ENCODE results near the gene PANK3.
"Not testable (repeated sequence)": the region's sequence is repeated elsewhere in the genome, so short reads cannot be mapped to it uniquely, and the experiment has no call there.

Gene PANK3

DNA sequence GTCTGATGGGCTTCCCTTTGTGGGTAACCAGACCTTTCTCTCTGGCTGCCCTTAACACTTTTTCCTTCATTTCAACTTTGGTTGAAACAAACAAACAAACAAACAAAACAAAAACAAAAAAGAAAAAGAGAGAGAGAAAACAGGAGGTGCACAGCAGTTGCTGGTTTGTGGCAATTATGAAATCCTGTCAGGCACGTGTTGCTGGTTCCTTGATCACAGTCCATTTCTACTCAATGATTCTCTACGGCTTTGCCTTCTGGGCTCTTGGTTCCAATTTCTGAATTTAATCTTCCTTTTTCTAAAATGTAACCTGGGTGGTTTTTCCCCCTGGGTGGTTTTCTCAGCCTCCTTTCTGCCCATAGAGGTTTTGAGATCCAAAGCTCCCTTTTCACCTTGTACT is 17.8 kb upstream of the PANK3 start:
- TF ChIP-seq, protein P1, sequence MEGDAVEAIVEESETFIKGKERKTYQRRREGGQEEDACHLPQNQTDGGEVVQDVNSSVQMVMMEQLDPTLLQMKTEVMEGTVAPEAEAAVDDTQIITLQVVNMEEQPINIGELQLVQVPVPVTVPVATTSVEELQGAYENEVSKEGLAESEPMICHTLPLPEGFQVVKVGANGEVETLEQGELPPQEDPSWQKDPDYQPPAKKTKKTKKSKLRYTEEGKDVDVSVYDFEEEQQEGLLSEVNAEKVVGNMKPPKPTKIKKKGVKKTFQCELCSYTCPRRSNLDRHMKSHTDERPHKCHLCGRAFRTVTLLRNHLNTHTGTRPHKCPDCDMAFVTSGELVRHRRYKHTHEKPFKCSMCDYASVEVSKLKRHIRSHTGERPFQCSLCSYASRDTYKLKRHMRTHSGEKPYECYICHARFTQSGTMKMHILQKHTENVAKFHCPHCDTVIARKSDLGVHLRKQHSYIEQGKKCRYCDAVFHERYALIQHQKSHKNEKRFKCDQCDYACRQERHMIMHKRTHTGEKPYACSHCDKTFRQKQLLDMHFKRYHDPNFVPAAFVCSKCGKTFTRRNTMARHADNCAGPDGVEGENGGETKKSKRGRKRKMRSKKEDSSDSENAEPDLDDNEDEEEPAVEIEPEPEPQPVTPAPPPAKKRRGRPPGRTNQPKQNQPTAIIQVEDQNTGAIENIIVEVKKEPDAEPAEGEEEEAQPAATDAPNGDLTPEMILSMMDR (IDR thresholded peaks at IDR 0.05; ENCODE audit: extremely low read depth, missing control alignments) = no peak
- DNase-seq (ENCODE audit: low spot score) = no peak

DNA sequence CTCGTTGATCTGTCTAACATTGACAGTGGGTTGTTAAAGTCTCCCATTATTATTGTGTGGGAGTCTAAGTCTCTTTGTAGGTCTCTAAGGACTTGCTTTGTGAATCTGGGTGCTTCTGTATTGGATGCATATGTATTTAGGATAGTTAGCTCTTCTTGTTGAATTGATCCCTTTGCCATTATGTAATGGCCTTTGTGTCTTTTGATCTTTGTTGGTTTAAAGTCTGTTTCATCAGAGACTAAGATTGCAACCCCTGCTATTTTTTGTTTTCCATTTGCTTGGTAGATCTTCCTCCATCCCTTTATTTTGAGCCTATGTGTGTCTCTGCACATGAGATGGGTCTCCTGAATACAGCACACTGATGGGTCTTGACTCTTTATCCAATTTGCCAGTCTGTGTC is 17.0 kb upstream of the PANK3 start:
- DNase-seq (ENCODE audit: low spot score) = not testable (repeated sequence)

DNA sequence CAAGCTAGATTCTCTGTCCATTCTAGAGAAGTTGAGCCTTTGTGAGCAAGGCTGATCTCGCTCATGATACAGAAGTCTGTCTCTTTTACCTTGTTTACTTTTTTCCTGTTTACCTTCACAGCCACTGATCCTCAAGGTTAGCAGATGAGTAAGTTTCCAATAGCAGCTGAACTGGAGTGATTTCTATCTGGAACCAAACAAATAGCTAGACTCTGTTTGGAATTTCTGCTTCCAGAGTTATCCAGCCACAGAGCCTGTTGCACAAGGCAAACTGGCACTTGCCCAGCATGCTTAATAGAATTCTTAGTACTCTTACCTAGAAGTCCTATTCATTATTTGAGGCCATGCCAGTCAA is 12.8 kb upstream of the PANK3 start:
- DNase-seq (ENCODE audit: low spot score) = no peak
- TF ChIP-seq, protein P1 (IDR thresholded peaks at IDR 0.05; ENCODE audit: extremely low read depth, missing control alignments) = no peak

DNA sequence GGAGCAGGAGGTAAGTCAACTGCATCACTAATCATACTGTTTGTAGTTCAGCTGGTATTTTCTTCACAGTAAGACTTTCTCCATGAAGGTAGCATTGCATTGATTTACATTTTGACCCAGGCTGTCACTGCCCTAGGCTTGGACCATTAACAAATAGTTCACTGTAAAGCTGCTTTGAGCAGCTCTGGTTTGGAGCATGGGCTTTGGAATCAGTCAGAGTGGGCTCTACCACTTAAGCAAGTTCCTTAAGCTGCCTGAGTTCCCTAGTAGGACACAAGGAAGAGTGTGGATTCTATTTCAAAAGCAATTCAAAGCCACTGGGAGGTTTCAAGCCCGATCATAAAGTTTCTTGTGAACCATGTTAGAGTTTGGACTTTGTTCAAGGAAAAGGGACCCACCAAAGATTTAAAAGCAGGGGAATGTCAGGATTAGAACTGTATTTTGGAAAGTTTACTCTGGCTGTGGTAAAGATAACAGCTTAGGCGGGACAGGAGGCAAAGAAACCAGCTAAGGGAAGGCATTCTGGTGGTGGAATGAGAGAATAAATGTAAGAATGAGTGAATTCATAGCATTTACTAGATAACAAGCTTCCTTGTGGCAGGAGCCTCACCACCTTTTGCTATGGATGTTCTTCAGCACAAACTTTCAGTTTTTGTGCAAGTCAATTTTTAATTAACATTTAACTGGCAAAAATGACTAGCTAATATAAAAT is 12.3 kb upstream of the PANK3 start:
- DNase-seq (ENCODE audit: low spot score) = no peak
- TF ChIP-seq, protein P1 (IDR thresholded peaks at IDR 0.05; ENCODE audit: extremely low read depth, missing control alignments) = no peak

DNA sequence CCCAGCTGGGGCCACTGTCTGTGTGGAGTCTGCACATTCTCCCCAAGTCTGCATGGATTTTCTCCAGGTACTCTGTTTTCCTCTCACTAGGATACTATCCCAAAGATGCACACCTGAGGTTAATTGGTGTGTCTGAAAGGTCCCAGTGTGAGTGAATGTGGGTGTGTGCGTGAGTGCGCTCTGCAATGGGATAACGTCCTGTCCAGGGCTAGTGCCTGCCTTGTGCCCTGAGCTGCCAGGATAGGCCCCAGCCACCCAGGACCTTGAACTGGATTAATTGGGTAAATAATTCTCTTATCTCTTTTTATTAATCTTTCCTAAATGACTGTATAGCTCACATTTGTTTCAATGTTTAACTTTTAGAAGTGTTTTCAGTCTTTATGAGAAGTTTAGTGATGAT is 11.5 kb upstream of the PANK3 start:
- TF ChIP-seq, protein P1 (IDR thresholded peaks at IDR 0.05; ENCODE audit: extremely low read depth, missing control alignments) = no peak
- DNase-seq (ENCODE audit: low spot score) = no peak

DNA sequence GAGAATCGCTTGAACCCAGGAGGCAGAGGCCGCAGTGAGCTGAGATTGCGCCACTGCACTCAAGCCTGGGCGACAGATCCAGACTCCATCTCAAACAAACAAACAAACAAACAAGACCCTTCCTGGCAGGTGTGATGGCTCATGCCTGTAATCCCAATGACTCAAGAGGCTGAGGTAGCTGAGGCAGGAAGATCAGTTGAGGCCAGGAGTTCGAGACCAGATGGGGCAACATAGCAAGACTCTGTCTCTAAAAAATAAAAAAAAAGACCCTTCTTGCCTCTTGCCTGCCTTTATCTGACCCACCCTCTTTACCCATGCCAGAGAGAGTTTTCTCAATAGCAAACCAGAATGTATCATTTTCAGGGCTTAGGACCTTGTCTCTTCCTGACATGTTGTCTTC is 8.8 kb upstream of the PANK3 start:
- no peak for DNase-seq (ENCODE audit: low spot score)
- TF ChIP-seq, protein P1 (IDR thresholded peaks at IDR 0.05; ENCODE audit: extremely low read depth, missing control alignments) = no peak

DNA sequence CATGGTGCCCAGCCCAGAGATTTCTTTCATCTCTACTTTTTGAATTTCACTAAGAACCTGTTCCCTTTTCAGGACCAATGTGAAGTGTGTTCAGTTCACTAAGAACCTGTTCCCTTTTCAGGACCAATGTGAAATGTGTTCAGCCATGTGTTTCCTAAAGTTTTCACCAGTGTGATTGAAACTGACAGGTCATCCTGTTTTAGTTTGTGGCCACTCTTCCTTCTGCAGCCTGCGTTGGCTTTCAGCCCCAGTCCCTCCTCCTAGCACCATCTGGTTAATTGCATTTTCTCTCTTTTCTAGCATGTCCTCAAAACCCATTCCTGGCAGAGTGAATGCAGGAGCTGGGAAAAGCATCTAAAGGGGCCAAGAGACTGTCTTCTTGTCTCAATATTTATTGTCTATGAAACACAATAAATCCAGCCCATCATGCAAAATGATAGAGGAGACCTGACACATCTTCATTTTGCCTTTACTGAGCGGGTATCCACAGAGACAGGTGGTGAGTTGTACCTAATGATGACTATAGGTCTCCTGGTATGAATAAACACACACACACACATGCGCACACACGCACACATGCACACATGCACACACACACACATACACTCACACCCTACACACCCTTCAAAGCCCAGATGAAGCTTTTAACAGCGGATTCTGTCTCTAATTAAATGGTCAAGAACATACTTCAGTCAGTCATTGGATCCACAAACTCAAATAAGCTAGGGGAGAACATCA is 6.1 kb upstream of the PANK3 start:
- TF ChIP-seq, protein P1 (IDR thresholded peaks at IDR 0.05; ENCODE audit: extremely low read depth, missing control alignments) = no peak
- DNase-seq (ENCODE audit: low spot score) = no peak

All from GM20000 (cell line).